Stimulated activated CD4-positive, alpha-beta T cell treated with anti-CD3 and anti-CD28 coated beads, TNF-alpha, amount 100 ng/mL, for 48 hours (primary cell): ENCODE results near the gene NRCAM.
"Not testable (repeated sequence)": the region's sequence is repeated elsewhere in the genome, so short reads cannot be mapped to it uniquely, and the experiment has no call there.

Experiments
- DNase-seq, 3 donors: peaks; one replicate each; pipeline ENCODE4 v3.0.0-alpha.2; 2020; ENCODE audit warnings: low read depth in 3 of 3

Gene NRCAM

DNA sequence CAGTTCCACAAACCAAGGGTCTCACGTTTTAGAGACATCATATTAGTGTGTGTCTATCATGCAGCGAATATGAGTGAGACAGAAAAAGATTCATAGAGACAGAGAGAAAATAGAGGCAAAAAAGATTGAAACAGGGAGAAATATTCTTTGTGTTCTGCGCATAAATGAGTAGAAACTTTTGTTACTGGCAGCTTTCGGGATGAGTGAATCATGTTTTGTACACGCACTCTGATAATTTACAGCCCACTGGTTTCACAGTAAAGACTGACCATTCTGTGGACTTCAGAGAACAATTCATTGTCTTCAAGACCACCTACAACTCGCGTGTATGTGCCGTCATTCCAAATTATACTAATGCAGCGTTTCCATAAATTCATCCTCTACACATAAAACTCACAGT, 60.2 kb downstream of the NRCAM start:
- DNase-seq = no peak

DNA sequence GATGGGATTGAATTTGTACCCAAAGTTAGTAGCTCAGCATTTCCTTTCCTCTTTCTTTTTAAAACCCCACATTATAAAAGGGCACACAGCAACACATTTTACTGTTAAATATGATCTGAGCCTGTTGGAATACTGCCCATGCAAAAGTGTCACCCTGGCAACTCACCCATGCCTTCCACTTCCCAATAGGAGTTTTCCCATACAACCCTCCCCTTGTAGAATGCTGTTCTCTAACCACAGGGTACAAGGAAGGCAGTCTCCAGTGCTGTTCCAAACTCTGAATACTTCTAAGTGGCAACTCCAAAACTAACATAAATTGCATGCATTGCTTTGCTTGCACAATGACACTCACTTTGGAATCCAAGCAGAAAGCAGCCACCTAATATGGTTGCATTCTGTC, 60.8 kb downstream of the NRCAM start:
- no peak for DNase-seq

DNA sequence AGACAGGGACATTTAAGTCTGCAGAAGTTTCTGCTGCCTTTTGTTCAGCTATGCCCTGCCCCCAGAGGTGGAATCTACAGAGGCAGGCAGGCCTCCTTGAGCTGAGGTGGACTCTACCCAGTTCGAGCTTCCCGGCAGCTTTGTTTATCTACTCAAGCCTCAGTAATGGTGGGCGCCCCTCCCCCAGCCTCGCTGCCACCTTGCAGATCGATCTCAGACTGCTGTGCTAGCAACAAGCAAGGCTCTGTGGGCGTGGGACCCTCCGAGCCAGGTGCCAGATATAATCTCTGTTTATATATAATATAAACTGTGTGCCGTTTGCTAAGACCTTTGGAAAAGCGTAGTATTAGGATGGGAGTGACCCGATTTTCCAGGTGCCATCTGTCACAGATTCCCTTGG, 63.1 kb downstream of the NRCAM start:
- DNase-seq = not testable (repeated sequence)

DNA sequence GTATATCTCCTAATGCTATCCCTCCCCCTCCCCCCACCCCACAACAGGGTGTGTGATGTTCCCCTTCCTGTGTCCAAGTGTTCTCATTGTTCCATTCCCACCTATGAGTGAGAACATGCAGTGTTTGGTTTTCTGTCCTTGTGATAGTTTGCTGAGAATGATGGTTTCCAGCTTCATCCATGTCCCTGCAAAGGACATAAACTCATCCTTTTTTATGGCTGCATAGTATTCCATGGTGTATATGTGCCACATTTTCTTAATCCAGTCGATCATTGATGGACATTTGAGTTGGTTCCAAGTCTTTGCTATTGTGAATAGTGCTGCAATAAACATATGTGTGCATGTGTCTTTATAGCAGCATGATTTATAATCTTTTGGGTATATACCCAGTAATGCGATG, 68.5 kb downstream of the NRCAM start:
- DNase-seq = not testable (repeated sequence)

DNA sequence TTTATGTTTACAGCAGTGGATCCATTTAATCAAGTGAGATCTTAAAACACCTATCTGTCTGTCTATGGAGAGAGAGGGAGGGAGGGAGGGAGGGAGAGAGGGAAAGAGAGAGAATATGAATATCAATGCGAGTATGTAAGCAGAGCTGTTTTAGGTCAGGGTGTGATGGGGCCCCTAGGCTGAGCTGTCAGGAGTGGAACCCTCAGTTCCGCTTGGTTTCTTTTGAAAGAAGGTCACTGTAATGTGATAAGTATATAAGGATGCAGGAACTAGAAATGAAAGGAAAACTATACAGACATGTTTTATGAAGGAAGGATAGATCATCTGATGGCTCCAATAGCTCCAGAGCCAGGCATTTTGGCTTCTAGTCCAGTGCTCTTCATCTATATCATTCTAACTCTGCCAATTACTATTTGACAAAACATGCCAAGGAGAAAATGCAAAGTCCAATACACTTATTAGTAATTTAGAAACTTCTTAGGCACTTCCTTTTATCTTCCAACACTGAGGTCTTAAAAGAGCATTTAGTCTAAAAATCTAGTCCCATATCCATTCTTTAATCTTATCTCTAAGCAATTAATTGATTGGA, 70.3 kb downstream of the NRCAM start:
- DNase-seq = no peak

DNA sequence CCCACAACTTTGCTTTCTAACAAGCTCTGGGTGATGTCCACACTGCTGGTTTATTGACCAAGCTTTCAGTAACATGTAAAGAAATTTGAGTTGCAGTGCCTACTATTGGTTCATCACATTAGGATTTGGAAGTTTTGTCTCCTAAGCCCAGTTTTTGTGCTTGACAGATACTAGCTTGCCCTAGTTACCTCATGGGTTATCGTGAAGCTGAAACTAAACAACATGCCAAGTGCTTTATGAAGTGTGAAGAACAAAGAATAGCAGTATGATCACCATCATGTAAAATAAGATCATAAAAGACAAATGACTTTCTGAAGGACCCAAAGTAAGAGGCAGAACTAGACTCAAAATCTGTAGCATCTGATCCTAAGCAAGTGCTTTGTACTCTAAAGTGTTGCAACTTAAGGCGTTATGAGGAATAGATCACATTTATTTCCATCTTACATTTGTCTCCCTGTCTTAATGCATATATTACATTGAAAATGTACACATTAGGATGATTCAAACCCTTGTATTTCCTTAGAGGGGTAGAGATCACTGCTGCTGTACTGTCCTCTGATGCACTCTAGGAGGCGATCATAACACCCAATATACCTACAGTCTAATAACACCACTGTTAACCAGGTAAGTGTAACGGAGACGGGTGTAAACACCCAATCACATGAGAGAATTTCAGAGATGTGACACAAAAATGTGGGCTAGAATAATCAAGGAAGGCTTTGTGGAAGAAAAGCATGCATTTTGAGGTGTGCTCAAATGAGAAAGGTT, 71.3 kb downstream of the NRCAM start:
- DNase-seq = no peak

DNA sequence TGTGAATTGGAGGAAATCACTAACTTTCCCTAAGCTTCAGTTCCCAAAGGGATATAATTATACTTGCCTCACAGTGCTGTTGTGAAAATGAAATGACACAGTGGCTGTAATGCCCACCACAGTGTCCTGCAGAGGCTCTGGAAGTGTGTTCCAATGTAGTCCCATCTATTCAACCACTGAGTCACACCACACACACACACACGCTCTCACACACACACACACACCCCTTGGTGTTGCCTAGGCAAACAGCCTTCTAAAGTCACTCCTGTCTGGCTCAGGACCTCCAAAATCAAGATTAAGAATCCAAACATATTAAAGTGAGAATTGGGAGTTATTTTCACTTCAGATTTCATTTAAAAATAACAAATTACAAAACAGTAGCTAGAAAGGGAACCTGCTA, 73.3 kb downstream of the NRCAM start:
- no peak for DNase-seq

DNA sequence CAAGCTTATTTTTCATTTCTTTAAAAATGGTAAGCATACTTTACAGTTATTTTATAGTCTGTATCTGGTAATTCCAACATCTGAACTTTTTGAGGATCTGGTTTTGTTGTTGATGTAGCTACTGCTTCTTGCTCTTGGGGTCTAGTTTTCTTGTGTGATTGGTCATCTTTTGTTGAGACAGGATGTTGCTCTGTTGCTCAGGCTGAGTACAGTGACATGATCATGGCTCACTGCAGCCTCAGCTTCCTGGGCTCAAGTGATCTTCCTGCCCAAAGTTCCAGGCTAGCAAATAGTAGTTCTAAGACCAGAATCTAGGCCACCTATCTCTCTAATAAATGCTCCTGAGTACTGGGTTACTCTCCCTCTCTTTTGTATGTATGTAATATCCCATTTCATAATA, 75.7 kb downstream of the NRCAM start:
- DNase-seq = no peak

DNA sequence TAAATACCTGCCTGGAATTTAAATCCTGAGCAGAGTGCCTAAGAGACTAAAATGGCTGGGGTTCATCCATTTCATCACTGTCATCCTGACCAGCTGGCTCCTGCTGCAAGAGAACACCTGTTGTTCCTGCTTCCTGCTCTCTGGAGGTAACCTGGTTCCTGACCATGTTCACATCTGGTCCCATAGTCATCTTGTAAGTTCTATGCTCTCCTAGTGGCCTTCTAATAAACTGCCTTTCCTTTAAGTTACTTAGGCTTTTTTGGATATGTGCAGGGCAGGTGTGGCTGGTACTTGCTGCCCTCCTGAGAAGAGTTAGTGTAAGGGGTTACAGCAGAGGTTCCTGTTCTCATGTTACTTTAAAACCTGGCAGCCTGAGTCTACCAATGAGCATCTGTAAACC, 80.0 kb downstream of the NRCAM start:
- no peak for DNase-seq

DNA sequence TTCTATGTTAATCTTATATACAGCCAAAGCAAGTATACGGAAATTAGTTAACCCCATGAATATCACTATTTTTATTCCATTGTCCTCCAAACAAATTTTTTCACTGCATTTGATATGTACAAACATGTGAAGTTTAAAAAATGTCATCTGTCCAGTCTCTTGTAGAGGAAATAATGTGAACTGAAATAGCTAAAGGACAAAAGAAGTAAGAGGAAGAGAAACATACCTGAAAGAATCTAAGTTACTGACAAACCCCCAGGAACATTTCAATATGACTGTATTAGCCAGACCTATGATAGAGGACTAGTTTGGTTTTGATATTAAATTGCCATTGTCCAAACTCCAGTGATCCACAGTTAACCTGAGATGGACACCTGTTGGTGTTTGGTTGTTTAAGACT, 80.6 kb downstream of the NRCAM start:
- no peak for DNase-seq

DNA sequence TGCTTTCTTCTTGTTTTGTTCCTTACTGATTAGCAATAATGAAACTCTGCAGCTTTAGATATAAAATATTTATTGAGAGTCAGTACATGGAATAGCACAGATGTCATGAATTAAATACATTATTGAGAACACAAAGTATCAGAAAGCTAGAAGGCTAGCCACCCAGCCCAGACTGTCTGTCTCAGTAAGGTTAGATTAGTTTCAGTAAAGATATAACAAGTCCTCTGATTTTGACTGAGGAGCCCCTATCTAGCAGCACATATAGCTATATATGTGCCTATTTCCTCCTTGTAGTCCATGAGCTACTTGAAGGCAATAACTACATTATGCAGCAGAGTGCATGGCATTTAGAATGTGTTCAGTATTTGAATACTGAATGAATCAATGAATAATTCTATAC, 81.3 kb downstream of the NRCAM start:
- no peak for DNase-seq

DNA sequence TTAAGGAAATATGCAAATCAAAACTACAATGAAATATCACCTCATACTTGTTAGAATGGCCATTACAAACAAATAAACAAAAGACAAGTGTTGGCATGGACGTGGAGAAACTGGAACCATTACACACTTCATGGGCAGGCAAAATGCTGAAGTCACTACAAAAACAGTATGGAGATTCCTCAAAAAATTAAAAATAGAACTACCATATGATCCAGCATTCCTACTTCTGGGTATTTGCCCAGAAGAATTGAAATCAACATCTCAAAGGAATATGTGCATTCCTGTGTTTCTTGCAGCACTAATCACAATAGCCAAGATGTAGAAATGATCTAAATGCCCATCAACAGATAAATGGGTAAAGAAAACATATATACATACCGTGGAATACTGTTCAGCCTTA, 83.6 kb downstream of the NRCAM start:
- DNase-seq = no peak

DNA sequence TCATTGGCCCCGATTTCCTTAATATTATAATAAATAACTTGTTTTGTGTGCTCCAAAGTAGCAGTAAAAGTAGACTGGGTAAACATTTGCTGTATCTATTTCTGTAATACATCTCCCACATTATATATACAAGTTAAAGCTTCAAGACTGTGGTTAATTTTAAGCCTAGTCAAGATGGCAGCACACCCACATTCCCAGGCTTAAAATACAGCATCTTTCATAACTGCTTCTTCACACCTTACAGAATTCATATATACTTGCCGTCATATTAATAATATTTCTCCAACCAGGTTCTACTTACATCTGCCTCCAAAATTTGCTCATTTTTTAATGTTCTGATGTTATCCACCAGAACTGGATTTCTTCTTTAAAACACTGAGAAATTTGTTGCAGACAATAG, 85.6 kb downstream of the NRCAM start:
- DNase-seq = no peak

DNA sequence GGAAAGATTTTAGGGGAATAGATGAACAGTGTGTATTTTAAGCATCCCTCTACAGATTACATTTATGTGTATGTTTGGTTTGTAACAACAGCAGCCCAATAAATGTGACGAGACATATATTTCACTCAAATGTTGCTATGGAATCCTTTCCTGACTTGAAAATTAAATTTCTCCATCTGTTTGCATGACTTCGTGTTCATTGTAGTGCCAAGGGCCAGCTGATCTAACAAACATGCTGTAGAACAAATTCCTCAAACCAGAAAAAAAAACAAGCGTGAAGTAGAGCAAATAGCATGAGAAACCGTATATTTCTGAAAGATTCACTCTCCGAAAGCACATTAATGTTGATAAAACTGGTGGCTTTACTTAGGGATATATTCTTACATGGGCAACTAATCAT, 87.8 kb downstream of the NRCAM start:
- no peak for DNase-seq

DNA sequence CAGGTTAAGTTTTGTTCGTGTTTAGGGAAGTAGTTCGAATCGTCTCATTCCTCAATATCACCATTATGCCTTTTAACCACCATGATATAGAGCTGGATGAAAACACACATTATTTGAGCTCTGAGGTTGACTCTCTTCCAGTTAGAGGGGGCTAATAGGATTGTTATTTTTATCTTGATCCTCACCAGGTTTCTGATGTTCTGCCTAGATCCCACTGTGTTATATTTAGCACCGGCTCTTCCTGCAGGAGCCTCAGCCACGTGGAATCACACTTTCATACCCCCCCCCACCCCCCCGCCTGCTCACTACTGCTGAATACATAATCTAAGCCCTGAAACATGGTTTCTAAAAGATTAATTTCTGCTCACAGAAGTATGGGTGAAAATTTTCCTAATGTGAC, 88.3 kb downstream of the NRCAM start:
- DNase-seq = no peak

DNA sequence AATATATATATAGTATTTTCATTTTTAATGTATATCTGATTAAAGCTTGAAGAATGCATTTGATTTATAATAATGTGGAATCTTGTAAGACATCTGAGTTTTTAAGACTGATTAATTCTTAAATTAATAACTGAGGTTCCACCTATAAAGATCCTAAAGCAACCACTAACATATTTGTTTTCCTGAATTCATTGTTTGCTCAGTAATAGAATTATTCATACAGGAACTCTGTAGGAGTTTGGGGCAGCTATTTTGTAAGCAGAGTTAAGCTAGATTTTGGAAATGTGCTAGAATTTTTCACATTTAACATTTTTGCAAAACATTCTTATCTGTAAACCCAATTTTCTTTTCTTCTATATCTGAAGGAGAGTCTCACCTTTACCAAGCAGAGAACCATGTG, 88.9 kb downstream of the NRCAM start:
- no peak for DNase-seq

DNA sequence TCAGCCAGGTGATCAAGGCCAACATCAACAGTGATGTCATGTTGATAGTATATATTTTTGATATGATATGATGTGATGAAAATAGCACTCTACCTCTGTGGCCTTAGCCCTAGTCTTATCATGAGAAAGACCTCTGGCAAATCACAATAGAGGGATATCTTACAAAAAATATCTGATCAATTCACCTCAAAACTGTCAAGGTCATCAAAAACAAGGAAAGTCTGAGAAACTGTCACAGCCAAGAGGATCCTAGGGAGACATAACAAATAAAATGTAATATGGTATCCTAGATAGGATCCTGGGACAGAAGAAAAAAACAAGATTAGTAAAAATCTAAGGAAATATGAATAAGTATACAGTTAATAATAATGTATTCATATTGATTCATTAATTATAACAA, 92.6 kb downstream of the NRCAM start:
- no peak for DNase-seq

DNA sequence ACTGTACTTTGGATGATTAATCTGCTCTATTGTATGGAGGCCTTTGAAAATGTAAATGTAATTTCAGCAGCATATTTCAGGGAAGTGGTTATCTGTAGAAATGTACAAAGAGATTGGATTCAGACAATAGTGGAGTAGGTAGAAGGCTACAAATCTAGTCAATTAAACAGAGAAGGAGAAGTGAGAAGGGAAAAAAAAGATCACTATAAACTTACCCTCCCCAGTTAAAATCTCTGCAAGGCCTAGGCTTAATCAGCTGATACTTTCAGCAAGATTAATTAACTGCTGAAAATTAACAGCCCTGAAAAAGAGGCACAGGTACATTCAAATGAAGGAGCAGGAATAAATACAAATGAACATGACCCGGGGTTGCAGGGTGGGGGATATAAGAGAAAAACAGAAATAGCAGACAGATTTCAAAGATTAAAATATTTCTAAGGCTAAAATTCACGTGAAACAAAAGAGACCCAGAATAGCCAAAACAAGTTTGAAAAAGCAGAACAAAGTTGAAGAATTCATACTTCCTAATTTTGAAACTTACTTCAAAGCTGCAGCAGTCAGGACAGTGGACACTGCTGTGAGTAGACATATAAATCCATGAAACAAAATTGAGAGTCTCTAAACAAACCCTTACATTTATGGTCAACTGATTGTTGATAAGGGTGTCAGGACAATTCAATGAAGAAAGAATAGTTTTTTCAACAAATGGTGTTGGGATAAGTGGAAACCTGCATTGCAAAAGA, 96.0 kb downstream of the NRCAM start:
- no peak for DNase-seq

DNA sequence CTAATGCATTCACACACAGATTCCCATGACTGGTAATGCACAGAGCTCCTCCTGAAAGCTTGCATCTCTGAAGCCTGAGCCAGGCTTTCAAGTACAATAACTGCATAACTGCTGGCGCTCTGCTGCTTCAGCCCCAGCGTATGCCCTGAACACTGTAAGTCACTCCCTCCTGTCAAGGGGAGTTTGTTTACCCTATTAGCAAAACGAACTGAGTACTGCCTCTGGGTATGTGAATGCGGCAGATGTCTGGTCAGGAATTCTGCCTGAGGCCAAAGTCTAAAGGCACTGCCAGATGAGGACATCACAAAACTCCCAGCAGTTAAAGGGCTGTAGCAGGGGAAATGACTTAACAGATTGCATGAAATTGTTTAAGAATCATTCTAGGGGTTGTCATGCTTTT, 97.7 kb downstream of the NRCAM start:
- no peak for DNase-seq

DNA sequence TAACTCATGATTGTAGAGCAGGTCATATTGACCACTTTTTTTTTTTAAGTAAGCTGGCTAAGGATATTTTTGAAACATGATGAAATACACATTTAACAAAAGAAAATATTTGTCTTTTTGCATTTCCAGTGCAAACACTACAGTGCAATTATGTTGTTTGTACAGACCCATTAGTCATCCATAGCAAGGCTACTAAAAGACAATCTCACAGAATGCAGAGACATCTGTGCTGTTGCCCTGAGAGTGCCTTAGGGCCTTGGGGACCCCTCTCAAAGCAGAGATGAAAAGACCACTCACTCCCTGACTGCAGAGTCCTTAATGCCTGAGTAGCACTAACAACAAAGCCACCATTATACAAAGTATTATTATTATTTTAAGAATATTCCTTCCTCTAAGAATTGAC, 104.5 kb downstream of the NRCAM start:
- no peak for DNase-seq

DNA sequence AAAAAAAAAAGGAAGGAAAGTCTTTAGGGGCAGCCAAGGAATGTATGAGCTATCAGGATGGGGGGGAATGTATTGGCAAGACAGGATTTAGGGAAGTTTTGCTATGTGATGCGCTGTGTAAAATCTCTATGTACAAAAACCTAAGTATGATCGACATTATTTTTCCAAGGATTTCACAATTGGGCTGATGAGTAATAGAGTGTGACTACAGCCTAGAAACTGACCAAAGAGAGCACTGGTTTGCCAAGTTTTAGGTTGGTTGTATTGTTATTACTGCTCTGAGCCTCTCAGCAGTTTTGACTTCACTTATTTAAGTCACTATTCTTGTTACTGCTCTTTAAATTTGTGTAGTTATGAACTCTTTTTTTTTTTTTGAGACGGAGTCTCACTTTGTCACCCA, 107.3 kb downstream of the NRCAM start:
- DNase-seq = no peak

DNA sequence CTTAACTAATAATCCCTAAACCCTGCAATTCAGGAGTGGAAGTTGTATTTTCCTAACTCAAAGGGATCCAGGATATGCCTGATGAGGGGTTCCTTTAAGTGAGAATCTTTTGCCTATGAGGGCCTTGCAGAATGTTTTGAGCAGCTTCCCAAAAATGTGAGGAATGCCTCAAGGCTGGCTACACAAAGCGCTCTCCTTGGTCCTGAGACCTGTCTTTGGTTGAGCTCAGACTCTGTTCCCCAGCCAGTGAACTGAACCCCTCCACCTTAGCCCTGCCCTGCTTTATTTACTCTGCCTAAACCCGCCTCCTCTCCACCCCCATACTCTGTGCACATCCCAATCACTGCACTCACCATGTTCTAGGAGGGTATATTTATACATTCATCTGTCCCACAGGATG, 108.6 kb downstream of the NRCAM start:
- no peak for DNase-seq

DNA sequence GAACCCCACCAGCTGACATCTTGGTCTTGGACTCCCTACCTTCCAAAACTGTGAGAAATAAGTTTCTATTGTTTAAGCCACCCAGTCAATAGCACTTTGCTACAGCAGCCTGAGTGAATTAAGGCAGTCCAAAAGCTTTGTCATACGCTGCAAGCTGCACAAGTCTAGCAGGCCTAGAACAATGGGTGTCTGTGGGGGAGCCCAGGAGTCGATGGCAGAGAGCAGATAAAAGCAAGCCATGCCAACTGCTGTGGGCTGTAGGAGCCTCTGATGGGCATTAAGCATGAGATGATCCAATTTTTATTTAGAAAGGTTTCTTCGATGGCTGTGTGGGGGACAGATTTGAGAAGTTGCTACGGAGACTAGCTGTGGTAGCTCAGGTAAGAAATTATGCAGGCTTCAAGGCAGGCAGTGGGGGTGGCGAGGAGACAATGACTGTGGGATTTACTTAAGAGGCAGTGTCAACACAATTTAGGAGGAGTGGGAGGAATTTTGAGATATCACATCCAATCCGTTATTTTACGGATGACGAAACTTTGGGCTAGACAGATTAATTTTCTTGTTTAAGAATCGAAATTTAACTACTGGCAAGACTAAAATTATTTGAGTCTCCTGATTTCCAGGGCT, 110.4 kb downstream of the NRCAM start:
- no peak for DNase-seq
